ENCODE measurements around the gene BLTP2.

The BLTP2 gene

DNA sequence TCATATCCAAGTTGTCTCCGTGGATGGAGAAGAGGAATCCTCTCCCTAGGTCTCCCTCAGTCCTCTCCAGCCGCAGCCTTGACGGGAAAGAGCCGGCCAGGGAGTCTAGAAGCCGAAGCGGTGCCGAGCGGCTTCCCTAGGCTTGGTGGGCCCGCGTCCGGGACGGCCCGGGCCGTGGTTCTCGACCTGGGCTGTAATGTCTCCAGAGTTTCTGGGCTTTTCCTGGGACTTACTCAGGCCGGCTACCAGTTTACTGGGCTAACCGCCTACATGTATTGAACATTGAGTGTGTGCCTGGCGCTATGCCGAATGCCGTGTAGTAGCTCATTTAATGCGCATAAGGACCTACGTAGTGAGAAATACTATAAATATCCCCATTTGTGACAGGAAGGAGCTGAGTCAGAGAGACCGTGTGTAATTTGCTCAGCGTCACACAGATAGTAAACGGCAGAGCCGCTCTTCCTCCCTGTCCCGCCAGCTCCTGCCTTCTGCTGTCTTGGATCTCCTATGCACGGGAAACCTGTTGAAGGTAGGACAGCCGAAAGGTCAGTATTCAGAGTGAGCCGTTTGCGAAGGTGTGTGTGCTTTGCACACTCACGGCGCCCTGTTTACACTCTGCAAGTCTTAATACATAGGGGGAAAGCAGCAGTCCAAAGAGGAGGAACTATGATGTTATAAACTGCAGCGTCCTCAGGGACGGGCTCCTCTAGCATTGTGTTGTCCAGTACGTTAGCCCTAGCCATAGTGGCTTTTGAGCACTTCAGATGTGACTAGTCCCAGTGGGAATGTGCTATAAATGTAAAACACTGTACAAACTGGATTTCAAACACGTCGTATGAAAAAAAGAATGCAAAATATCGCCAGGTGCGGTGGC is 45.4 kb downstream of the BLTP2 start (continued):
- TF ChIP-seq, protein P1, sequence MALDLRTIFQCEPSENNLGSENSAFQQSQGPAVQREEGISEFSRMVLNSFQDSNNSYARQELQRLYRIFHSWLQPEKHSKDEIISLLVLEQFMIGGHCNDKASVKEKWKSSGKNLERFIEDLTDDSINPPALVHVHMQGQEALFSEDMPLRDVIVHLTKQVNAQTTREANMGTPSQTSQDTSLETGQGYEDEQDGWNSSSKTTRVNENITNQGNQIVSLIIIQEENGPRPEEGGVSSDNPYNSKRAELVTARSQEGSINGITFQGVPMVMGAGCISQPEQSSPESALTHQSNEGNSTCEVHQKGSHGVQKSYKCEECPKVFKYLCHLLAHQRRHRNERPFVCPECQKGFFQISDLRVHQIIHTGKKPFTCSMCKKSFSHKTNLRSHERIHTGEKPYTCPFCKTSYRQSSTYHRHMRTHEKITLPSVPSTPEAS (tag by site-specific recombination; IDR thresholded peaks at IDR 0.05), result no peak; the same call in 1 of the 2 replicates
- TF ChIP-seq ZBTB21 (tag by site-specific recombination; IDR thresholded peaks at IDR 0.05) (peak; percentile 63; the same call in 1 of the 2 replicates), ZNF561 (tag by site-specific recombination; IDR thresholded peaks at IDR 0.05; ENCODE audit: borderline replicate concordance) (peak; percentile 68; the same call in 1 of the 2 replicates), ZNF404 (tag by site-specific recombination; IDR thresholded peaks at IDR 0.05) (no peak), ZNF660 (tag by site-specific recombination; IDR thresholded peaks at IDR 0.05) (peak; percentile 100)
- TF ChIP-seq, protein P2, sequence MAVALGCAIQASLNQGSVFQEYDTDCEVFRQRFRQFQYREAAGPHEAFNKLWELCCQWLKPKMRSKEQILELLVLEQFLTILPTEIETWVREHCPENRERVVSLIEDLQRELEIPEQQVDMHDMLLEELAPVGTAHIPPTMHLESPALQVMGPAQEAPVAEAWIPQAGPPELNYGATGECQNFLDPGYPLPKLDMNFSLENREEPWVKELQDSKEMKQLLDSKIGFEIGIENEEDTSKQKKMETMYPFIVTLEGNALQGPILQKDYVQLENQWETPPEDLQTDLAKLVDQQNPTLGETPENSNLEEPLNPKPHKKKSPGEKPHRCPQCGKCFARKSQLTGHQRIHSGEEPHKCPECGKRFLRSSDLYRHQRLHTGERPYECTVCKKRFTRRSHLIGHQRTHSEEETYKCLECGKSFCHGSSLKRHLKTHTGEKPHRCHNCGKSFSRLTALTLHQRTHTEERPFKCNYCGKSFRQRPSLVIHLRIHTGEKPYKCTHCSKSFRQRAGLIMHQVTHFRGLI (tag by site-specific recombination; IDR thresholded peaks at IDR 0.05), result 0 out of 2 replicates have a peak, but pooled peaks have one; percentile 45
- TF ChIP-seq, protein P3, sequence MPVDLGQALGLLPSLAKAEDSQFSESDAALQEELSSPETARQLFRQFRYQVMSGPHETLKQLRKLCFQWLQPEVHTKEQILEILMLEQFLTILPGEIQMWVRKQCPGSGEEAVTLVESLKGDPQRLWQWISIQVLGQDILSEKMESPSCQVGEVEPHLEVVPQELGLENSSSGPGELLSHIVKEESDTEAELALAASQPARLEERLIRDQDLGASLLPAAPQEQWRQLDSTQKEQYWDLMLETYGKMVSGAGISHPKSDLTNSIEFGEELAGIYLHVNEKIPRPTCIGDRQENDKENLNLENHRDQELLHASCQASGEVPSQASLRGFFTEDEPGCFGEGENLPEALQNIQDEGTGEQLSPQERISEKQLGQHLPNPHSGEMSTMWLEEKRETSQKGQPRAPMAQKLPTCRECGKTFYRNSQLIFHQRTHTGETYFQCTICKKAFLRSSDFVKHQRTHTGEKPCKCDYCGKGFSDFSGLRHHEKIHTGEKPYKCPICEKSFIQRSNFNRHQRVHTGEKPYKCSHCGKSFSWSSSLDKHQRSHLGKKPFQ (tag by site-specific recombination; IDR thresholded peaks at IDR 0.05), result no peak
- TF ChIP-seq, protein P4, sequence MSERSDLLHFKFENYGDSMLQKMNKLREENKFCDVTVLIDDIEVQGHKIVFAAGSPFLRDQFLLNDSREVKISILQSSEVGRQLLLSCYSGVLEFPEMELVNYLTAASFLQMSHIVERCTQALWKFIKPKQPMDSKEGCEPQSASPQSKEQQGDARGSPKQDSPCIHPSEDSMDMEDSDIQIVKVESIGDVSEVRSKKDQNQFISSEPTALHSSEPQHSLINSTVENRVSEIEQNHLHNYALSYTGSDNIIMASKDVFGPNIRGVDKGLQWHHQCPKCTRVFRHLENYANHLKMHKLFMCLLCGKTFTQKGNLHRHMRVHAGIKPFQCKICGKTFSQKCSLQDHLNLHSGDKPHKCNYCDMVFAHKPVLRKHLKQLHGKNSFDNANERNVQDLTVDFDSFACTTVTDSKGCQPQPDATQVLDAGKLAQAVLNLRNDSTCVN (tag by site-specific recombination; optimal IDR thresholded peaks at IDR 0.05), result no peak
- TF ChIP-seq, protein P5, sequence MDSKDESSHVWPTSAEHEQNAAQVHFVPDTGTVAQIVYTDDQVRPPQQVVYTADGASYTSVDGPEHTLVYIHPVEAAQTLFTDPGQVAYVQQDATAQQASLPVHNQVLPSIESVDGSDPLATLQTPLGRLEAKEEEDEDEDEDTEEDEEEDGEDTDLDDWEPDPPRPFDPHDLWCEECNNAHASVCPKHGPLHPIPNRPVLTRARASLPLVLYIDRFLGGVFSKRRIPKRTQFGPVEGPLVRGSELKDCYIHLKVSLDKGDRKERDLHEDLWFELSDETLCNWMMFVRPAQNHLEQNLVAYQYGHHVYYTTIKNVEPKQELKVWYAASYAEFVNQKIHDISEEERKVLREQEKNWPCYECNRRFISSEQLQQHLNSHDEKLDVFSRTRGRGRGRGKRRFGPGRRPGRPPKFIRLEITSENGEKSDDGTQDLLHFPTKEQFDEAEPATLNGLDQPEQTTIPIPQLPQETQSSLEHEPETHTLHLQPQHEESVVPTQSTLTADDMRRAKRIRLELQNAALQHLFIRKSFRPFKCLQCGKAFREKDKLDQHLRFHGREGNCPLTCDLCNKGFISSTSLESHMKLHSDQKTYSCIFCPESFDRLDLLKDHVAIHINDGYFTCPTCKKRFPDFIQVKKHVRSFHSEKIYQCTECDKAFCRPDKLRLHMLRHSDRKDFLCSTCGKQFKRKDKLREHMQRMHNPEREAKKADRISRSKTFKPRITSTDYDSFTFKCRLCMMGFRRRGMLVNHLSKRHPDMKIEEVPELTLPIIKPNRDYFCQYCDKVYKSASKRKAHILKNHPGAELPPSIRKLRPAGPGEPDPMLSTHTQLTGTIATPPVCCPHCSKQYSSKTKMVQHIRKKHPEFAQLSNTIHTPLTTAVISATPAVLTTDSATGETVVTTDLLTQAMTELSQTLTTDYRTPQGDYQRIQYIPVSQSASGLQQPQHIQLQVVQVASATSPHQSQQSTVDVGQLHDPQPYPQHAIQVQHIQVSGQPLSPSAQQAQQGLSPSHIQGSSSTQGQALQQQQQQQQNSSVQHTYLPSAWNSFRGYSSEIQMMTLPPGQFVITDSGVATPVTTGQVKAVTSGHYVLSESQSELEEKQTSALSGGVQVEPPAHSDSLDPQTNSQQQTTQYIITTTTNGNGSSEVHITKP (tag by site-specific recombination; IDR thresholded peaks at IDR 0.05), result no peak

DNA sequence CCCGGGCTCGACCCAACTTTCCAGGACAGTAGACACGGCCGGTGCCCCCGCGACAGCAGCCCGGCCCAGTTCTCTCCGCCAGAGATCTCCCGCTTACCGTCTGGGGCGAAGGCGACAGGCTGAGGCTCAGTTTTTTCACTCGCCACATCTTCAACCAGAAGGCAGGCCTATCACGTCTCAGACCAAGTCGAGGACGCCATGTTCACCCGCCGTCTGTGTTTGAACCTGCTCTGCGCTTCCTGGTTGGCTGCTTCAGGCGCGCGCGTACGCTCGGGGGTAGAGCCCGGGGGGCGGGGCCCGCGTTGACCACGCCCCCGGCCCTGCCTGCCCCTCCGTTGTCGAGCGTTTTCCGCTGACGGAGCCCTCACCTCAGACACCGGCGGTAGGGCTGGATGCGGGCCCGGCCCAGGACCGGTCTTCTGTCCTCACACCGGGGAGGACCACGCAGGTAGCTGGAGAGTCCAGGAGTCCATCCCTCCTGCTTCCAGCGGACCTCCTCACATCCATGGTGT is 46.1 kb downstream of the BLTP2 start, which contains the start of gene SPAG5:
Gene SPAG5 (minus strand): TSS at position 227 of the 512 bp plus-strand sequence. CDS start 79 bp downstream, at position 148.
- Histone ChIP-seq H3K9me3 (ENCODE audit: control insufficient read depth, insufficient read depth, low read depth, low read length) (no peaks in the 10 kb centered on the region), H3K27ac (ENCODE audit: extremely low read depth, low read depth, low read length) (peak within 1 kb of the TSS; percentile 90), H3K4me3 (ENCODE audit: low read depth, low read length) (peak within 1 kb of the TSS; percentile 87), H3K4me1 (ENCODE audit: control insufficient read depth, insufficient read depth, low read length) (no peaks in the 10 kb centered on the region), H3K36me3 (ENCODE audit: control insufficient read depth in 2 of 2, insufficient read depth in 1 of 2, low read length in 2 of 2) (peaks cover 27 to 41% of the 10 kb centered on the region in 2 experiments)
- POLR2A ChIA-PET, result interaction anchor here (0.6 to 3.0 kb wide), 19 partner anchors 10 to 121 kb away, joined by 3 to 30 read pairs (median 4); partner anchors contain the start of genes ALDOC, BLTP2, PIGS and RPL23A
- CTCF ChIA-PET, result interaction anchor here (0.8 to 1.2 kb wide), 6 partner anchors 9 to 58 kb away, joined by 3 to 6 read pairs (median 4); no protein-coding TSS in a partner anchor
- no peak for TF ChIP-seq ZNF366 (tag by site-specific recombination; conservative IDR thresholded peaks at IDR 0.05)
- TF ChIP-seq, protein P2 (tag by site-specific recombination; IDR thresholded peaks at IDR 0.05), result peak; percentile 99
- TF ChIP-seq, protein P6, sequence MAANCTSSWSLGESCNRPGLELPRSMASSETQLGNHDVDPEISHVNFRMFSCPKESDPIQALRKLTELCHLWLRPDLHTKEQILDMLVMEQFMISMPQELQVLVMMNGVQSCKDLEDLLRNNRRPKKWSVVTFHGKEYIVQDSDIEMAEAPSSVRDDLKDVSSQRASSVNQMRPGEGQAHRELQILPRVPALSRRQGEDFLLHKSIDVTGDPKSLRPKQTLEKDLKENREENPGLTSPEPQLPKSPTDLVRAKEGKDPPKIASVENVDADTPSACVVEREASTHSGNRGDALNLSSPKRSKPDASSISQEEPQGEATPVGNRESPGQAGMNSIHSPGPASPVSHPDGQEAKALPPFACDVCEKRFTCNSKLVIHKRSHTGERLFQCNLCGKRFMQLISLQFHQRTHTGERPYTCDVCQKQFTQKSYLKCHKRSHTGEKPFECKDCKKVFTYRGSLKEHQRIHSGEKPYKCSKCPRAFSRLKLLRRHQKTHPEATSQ (tag by site-specific recombination; IDR thresholded peaks at IDR 0.05), result 0 out of 2 replicates have a peak, but pooled peaks have one; percentile 5
- TF ChIP-seq, protein P7, sequence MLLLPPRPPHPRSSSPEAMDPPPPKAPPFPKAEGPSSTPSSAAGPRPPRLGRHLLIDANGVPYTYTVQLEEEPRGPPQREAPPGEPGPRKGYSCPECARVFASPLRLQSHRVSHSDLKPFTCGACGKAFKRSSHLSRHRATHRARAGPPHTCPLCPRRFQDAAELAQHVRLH (tag by site-specific recombination; IDR thresholded peaks at IDR 0.05), result peak; percentile 91
- no peak for TF ChIP-seq ZNF202 (tag by site-specific recombination; IDR thresholded peaks at IDR 0.05; ENCODE audit: borderline replicate concordance)
- no peak for TF ChIP-seq ZNF555 (tag by site-specific recombination; conservative IDR thresholded peaks at IDR 0.05)
- peak; percentile 92 for TF ChIP-seq SP2 (tag by site-specific recombination; IDR thresholded peaks at IDR 0.05)
- TF ChIP-seq, protein P8, sequence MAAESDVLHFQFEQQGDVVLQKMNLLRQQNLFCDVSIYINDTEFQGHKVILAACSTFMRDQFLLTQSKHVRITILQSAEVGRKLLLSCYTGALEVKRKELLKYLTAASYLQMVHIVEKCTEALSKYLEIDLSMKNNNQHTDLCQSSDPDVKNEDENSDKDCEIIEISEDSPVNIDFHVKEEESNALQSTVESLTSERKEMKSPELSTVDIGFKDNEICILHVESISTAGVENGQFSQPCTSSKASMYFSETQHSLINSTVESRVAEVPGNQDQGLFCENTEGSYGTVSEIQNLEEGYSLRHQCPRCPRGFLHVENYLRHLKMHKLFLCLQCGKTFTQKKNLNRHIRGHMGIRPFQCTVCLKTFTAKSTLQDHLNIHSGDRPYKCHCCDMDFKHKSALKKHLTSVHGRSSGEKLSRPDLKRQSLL (tag by site-specific recombination; IDR thresholded peaks at IDR 0.05), result peak; percentile 5; the same call in 1 of the 2 replicates
- no peak; the same call in 1 of the 2 replicates for TF ChIP-seq ZNF561 (tag by site-specific recombination; IDR thresholded peaks at IDR 0.05; ENCODE audit: borderline replicate concordance)
